GM12891 (cell line): ENCODE measurements around the gene ERN1.

Source experiments
- POLR2A ChIP-seq: IDR thresholded peaks from 2 replicates; pipeline ENCODE4 v1.6.1; 2011; ENCODE audit warnings: low read depth, low read length, control low read depth
- POLR2AphosphoS5 ChIP-seq: IDR thresholded peaks from 2 replicates; pipeline ENCODE4 v1.6.1; 2011; ENCODE audit warnings: low read depth, low read length, control low read depth
- SPI1 ChIP-seq: IDR thresholded peaks from 2 replicates; pipeline ENCODE4 v1.6.1; 2011; ENCODE audit warnings: low read depth, low read length, control low read depth

GRCh38 chr17:64071111-64071510, 58.8 kb downstream of the ERN1 start:
- TF ChIP-seq POLR2AphosphoS5 (no peak), POLR2A (no peak), SPI1 (no peak)
